HG03025 (cell line): ENCODE measurements around the gene POLD3.
"Not testable (repeated sequence)": the region's sequence is repeated elsewhere in the genome, so short reads cannot be mapped to it uniquely, and the experiment has no call there.

Source experiments
- ATAC-seq: cut with Tn5 transposase; IDR thresholded peaks from one replicate; pipeline ENCODE4 v1.9.1; 2021; ENCODE audit warnings: mild to moderate bottlenecking, moderate library complexity; ENCODE audit not compliant: unreplicated experiment, low FRiP score

Gene POLD3

GRCh38 chr11:74634537-74634936 lies 42.2 kb downstream of the POLD3 start:
- ATAC-seq, result no peak

- no peak for ATAC-seq
Observed at GRCh38 chr11:74636630-74637184, 44.3 kb downstream of the POLD3 start.

GRCh38 chr11:74637700-74638099 lies 45.3 kb downstream of the POLD3 start:
- ATAC-seq, result no peak

- ATAC-seq, result no peak
Observed at GRCh38 chr11:74638869-74639268, 46.5 kb downstream of the POLD3 start.

GRCh38 chr11:74639533-74639932 lies 47.2 kb downstream of the POLD3 start:
- ATAC-seq, result no peak

DNA sequence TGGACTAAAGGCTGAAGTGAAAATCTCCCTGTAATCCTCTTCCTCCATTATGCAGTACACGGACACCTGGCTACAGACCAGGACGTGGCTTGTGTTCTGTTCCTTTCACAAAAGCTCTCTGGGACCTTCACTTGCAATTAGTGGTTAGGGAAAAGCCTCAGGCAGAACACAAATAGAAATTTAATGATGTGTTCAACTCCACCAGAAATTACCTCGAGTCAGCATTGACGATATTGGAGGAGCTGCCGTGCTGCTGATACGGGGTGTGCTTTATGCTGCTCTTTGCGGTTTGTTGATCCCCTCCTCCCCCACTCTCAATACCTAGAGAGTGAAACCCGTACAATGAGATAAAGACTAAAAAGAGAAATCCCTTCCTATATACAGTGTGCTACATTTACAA lies 48.9 kb downstream of the POLD3 start:
- ATAC-seq, result no peak

DNA sequence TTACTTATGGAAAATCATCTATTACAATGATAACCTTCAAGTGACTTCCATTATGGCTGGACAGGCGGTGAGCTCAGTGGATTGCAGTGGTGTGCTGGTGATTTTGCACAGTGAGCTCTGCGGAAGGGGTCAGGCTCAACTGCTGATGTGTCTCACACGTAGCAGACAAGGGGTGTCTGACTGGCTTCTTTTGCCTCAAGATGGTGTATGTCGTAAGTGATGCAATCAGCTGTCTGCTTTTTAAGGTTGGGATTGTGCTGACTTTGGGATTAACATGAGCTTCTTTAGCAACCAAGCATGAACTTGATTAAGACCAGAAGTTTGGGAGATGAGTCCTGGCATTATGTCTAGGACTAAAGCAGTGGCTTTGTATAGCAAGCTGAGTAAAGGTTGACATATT lies 49.5 kb downstream of the POLD3 start:
- ATAC-seq, result no peak

DNA sequence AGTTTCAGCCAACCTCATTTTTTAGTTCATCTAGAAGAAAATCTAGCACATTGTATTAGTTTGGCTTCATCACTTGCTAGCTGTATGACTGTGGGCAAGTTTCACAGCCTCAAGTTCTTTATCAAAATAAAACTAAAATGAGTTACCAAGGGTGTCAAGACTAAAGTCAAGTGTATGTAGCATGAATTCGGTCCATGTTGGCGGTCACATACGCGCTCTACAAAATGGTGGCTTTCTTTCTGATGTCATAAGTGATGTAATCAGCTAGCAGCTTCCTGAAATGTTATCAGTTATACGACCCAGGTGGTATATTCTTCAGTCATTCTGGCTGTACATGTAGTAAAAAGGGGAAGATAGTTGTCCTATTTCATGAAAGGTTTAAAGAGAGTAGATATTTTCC lies 50.5 kb downstream of the POLD3 start:
- no peak for ATAC-seq

GRCh38 chr11:74644081-74644480 lies 51.7 kb downstream of the POLD3 start:
- no peak for ATAC-seq

DNA sequence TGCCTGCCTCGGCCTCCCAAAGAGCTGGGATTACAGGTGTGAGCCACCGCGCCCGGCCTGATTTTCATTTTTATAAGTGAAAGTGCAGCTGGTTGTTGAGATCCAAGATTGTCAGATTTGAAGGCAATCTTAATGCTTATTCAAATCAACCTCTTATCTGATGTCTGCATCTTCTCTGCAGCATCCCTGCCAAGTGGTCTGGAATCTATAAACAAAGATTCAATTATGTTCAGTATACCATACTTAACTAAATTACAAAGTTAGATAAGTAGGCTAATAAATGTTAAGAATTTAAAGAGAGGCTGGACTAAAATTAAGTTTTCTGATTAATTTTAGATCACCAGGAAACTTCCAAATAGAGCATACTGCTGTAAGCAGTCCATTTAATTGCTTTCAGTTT lies 53.8 kb downstream of the POLD3 start:
- ATAC-seq, result no peak

DNA sequence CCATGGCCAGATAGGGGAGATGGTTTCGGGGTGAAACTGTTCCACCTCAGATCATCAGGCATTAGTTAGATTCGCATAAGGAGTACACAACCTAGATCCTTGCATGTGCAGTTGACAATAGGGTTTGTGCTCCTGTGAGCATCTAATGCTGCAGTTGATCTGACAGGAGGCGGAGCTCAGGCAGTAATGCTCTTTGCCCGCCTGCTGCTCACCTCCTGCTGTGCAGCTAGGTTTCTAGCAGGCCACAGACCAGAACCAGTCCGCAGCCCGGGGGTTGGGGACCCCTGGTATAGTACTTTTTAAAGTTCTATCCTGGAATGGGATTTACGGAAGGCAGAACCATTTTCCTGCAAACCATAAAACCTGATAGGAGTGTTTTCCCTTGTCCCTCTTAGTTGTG lies 54.6 kb downstream of the POLD3 start:
- ATAC-seq, result no peak

GRCh38 chr11:74647404-74647803 lies 55.0 kb downstream of the POLD3 start:
- ATAC-seq, result no peak

DNA sequence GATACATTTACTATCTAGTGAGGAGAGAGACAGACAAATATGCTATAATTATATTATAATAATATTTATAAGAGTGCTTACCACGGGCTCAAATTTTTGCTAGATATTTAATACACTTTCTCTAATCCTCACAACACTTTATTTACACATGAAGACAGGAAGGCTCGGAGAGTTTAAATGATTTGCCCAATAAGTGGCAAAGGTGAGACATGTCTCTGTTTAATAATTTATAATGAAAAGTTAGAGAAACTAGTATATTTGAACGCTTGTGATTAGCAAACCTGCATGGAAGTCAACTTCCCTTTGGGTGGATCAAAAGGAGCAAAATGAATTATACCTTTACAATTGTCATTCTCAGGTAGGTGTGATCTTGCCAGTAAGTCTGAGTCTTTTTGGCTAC lies 55.4 kb downstream of the POLD3 start:
- ATAC-seq, result no peak

DNA sequence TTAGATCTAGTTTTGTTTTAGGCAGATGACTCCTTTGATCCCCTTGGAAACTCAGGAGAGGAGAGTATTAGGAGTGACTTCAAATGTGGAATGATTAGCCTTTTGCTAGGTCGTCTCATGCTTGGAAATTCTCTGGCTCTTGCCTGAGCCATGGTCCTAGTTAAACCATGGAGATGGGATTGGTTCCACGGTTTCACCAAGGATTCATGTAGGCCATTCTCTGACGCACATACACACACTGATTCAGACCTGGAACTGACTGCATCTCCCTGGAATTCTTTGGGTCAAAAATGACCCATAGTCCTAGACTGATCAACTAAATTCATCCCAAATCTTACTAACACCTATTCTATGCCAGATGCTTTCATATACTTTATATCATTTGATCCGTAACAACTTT lies 56.5 kb downstream of the POLD3 start:
- ATAC-seq, result no peak

DNA sequence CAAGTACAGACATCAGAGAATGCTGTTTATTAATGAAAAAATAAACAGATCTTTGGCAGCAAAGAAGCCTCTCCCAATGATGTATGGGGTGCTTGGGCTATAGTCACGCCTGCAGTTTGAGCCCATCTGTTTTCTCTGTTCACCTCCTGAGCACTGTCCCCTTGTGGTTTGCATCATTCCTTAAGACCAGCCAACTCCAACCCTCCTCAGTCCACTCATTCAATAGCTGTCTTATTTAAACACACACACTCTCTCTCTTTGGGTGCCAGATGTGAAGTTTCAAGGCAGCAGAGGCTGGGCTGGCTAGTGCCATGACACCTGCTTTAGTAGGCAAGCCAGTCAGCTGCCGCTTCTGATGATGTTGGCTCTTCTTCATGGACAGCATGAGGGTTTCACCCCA lies 58.1 kb downstream of the POLD3 start:
- ATAC-seq, result no peak

DNA sequence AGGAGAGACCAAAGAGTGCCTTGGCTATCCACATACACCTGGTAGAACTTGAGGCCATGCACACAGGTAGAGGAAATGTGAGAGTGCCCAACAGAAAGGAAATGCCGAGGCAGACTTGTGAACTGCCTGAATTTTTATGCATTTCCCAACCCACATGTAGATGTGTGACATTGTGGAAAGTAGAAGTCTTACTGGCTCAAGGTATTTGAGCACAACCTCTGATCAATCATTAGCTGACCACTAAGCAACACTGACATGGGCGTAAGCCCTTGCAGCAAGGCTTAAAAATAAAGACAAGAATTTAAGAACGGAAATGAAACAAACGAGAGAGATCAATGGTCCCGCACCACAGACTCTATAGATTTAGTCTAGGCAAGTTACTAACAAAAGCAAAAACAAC lies 62.6 kb downstream of the POLD3 start:
- ATAC-seq, result no peak

- ATAC-seq, result not testable (repeated sequence)
Observed at GRCh38 chr11:74659124-74659523, 66.7 kb downstream of the POLD3 start.

- no peak for ATAC-seq
Observed at GRCh38 chr11:74662487-74663103, 70.2 kb downstream of the POLD3 start.

- no peak for ATAC-seq
Observed at GRCh38 chr11:74663315-74663714, 70.9 kb downstream of the POLD3 start.

DNA sequence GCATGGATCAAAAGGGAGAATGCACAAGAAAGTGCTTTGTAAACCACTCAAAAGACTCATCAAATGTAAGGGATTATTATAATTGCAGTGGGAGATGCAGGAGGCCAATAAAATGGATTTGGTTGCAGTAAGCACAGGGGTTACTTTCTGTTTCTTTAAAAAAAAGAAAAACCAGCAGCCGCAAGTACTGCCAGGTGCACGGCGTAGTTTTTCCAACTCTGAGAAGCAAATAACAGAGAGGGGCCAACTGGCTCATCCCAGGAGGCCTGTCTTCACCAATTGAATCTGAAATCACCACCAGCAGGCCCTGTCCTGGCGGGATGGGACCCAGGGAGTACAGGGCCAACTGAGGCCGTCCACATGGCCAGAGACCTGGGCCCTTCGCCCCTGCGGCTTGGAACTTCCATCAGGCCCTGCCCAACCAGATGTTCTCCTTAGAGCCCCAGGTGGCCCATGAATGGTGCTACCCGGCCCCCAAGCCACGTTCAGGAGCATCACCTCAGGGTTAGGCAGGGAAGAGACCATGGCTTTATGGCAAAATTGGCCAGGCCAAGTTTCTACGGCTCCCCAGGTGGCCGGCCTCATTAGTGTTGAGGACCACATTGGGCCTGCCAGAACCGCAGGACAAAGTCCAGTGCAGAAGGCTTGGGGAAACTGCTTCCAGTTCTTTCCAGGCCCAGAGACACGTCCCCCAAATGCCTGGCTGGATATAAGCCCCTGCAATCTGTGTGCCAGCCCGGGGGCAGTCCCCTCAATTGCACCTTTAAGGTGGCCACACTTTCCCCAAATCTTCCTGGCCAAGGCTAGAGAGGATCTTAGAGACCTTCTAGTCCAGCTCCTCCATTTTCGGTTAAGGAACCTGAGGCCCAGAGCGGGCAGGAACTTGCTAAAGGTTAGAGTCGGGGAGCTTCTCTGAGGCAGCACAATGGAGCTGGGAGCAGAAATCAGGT lies 77.1 kb downstream of the POLD3 start:
- ATAC-seq, result no peak

DNA sequence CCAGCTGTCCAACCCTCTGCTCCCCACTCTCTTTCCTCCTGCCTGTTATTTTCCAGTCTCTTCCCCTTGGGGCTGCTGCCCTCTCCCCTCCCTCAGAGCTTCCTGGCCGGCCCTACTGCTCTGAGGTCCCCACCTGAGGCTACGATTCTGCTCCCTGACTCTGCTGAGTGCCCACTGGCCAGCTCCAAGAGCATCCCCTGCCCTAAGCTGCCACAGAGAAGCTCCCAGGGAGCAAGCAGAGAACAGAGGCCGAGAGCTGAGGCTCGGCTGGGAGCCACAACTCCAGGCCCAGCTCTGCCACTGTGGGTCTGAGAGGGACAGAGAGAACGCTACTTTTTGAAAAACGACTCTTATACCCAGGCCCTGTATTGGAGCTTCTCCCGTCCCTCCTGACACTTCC lies 77.8 kb downstream of the POLD3 start:
- ATAC-seq, result no peak
